ENCODE data around the gene ARHGAP11B.
"Not testable (repeated sequence)": the region's sequence is repeated elsewhere in the genome, so short reads cannot be mapped to it uniquely, and the experiment has no call there.

DNA sequence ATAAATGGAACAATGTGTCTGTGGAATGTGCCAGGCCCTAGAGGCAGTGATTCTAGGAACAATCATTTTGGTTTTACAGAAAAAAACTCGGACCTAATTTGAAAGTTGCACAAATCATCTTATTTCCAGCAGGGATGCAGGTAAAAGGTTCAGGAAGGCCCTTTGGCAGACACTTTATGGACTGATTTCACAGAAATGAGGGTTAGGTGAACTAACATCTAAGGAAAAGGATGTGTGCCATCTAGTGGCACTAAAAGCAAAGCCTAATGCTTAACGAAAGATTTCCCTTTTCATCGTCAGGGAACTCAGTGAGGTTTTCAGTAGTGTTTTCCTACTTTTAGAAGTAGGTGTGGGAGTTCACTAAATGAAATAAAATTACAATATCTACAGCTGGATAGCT is 4.6 kb upstream of the ARHGAP11B start:
- not testable (repeated sequence) for TF ChIP-seq SPI1, POLR2A, POLR2AphosphoS5, TAF1, POU2F2 (IDR thresholded peaks at IDR 0.05; ENCODE audit: low read depth, low read length)
